NCI-H1694 treated with DMSO at 0.1 percent for 48 hours (cell line): ENCODE data around the gene PLCB1.

Experiments used
- DNase-seq: peaks from one replicate; lab custom pipeline; 2025; lab: John Stamatoyannopoulos, UW

PLCB1 gene

DNA sequence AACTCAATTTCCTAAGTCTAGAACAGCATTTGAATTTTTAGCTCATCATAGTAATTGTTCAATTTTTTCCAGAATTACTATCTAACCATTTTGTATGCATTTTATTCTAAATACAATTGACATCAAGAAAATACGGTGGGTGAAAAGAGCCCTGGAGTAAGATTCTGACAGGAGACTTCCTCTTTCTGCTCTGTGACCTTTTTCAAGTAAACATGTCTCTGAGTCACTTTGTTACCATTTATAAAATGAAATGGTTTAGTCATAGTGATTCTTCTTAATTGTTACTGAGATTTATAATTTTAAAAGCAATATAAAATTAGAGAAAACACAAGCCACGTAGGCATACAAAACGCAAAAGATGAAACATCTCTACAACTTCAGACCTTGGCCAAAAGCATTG is 80.2 kb downstream of the PLCB1 start:
- no peak for DNase-seq

DNA sequence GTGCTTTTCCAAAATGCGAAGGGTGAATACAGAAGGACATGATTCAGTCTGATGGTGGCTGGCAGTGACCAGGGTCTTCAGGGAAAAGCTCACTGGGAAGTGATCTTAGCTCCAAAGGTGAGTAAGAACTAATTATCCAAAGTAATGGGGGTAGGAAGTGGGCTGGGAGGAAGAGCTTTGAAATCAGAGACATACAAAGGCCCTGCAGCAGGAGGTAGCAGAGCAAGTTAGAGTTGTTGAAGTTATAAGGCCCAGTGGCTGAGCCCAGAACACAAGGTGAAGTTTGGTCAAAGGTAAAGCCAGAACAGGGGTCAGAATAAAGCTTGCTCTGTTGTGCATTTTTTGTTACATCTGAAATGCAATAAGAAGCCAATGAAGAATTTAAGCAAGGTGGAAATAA is 81.2 kb downstream of the PLCB1 start:
- DNase-seq: no peak

DNA sequence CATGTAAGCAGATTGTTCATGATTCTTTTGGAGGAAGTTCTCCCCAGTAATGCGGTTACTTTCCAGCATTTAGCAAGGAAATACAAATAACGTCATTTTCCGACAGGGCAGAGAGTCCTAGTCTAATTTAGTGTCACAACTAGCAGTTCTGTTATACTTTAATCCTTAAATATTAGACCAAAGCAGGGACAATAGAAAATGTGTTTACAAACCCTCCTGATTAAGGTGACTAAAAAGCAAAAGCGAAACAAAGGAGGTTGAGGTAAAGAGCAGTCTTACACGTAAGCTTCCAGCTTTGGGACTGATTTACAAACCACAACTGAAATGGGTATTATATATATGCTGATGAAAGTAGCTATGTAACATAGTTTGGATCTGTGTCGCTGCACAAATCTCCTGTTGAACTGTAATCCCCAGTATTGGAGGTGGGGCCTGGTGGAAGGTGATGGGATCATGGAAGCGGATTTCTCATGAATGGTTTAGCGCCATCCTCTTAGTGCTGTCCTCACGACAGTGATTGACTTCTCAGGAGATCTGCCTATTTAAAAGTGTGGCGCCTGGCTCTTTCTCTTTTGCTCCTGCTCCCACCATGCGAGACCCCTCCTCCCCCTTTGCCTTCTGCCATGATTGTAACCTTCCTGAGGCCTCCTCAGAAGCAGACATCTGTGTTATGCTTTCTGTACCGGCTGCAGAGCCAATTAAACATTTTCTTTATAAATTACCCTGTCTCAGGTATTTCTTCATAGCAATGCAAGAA is 81.9 kb downstream of the PLCB1 start:
- DNase-seq: no peak

DNA sequence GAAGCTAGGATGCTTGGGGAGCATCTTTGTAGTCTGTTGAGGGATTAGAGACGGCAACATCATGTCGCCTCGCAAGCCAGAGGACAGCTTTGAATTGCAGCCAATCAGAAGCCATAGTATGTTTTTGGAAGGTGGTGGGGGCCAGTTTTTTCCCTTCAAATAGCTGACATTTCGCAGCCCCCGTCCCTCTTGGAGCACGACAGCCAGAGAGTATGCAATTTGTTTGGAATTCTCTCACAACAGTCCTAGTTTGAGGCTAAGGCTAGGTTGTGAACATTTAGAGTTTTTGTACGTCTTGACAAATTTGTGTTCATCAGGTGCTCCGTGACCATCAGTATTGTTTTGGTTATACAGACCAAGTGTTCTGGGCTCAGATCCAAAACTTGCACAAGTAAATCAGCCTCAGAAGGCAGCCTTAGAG is 83.3 kb downstream of the PLCB1 start:
- no peak for DNase-seq

DNA sequence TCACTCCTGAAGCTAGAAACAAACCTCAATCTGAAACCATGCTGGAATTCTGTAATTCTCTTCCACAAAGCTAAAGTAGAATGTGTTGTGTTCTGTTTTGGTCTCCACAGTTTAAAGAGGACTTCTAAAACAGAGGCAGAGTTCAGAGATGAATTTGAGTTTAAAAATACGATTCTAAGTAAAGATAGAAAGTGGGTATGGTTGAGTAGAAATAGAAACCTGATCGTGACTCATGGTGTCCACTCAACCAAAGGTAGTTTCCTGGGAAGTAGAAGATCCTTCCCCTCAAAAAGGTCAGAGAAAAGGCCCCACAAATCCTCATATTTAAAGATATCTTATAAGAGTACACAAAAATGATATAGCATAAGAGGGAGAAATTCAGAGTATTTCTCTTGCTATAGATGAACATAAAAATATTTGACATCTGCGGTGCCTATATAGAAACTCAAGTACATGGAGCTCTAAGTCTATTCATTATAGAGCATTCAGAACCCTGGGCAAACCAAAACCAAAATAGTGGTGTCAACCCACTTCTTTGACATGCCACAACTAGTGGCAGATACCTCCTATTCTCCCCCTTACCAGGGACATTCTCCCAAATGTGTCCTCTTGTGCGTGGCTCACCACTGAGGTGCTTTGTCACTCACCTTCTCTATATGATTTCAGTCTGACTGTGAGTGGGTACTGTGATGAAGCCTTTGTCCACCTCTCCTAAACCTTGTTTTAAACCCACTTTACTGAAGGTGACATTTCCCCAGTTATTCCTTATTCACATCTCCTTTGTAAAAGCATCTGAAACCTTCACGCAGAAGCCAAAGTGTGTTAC is 84.5 kb downstream of the PLCB1 start:
- no peak for DNase-seq

DNA sequence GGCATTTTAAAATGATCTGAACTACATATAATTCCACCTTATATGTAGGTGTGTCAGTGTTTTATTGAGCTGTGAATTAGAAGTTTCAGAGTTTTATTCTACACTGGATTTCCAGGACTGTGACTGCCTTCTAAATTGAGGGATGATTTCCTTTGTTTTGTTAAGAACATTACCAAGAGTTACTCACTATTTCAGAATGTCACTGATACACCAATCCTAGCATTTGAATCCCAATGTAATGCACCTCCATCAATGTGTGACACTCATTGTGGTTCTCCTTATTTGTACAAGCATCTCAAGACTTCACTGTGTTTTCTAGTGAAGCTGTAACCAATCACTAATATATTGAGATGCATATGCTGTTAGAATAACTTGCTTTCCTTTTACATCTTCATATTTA is 86.8 kb downstream of the PLCB1 start:
- no peak for DNase-seq

DNA sequence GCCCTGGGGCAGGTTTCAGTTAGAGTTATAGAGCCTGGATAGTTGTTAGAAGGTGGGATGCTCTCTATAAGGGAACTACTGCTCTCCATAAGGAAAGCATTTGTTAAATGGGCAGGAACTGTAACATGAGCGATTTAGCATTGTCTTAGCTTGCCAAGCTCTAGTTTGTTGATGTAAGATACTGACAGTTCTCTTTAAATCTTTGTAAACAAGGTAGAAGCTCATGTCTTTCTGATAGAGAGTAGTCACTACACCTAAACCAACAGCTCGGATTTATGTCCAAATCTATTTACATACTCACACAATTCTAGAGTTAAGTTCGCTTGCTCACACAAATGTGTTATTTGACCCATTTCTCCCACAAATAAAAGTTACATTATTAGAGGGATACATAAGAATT is 87.3 kb downstream of the PLCB1 start:
- DNase-seq: no peak

DNA sequence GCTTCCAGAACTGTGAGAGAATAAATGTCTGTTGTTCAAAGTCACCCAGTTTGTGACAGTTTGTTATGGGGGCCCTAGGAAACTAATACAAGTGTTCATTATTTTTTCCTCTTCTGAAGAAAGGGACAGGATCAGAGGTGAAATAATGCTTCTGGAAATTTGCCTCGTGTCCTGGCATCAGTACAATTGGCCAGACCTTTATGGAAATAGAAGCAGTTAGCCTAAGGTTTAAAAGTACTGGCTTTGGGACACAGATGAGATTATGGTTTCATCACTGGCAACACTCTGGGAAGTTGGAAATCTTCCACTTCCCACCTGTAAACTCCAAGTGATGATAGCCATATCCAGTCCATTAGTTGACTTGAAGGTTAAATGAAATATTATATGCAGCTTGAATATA is 88.7 kb downstream of the PLCB1 start:
- no peak for DNase-seq

DNA sequence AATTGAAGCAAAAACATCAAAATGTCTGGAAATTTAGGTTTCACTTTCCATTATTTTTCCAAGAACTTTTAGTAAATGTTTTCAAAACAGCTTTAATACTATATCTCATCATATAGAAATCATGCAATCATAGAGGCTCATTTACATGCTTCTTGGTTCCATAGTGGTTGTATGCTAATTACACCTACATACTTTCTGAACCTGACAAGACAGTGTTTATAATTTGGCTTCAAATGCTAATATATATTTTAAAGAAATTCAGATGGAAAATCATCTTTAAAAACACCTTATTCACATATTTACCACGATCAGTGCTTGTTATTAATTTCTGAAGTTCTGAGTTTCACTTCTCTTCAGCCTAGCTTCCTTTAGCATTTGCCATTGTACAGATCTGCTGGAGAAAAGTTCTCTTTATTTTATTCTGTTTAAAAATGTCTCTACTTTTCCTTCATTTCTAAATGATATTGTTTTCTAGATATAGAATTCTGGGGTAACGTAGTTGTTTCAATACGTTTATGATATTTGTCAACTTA is 89.9 kb downstream of the PLCB1 start:
- no peak for DNase-seq

DNA sequence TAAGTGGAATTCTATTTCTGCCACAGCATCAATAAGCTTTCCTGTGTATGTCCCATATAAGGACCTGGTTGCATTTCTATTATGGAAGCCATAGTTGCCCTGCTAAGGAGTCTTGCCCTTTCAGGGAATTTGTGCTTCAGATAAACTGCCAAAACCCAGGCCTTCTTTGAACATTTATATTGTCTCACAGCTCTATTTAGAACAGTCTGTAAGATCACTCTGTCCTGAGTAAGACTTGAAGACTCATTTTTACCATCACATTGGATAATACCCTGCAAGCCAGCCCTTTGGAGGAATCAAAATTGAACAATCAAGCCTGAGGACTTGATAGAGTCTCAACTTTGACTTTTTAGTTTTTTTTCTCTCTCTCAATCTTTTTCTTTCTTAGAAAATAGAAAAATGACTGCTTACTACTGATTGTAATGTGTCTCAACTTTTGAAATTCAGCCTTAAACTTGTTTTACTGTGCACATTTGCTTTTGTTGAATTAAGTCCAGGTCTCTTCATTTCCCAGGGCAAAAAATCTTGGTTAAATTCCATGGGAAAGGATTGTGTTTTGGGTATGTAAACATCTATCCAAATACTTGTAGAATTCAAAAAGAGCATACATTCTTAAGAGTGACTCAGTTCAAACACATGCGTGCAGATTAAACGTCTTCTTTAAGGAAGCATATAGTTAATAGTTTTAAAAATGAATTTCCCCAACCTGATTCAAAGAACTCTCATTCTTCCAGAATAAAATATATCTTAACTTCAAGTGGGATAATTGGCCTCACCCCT is 91.2 kb downstream of the PLCB1 start:
- no peak for DNase-seq

DNA sequence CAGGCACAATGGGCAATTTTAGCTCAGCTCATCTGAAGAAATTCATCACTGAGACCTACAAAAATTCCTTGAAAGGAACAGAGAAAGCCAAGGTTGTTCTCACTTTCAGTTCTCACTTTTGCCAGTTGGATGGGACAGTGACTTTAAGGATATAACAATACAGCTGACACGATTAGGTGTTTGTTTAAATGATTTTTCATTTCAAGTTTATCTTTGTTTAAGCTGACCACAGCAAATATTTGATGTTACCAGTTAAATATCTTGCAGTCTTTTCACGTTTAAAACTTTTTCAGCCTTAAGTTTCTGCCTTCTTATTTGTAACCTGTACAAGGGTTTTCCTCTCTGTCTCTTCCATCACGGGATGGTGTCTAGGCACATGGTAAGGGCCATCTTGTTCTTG is 93.6 kb downstream of the PLCB1 start:
- DNase-seq: no peak

DNA sequence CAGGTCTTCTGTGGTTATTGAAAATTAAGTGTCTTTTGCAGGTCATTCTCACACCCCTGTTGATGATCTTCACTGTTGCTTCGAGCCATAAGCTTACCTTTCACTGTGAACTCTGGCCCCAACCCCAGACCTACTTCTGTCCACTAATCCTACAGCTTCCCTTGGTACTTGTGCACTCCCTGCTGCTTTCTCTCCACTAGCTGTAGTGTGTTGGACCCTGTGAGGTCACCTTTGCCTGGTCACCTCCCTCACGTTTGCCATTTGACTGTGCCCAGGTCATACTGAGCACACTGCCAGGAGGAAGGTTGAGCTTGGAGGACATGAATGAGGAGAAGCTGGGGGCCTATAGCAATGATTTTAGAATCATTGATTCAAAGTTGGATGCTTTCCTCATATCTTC is 94.0 kb downstream of the PLCB1 start:
- no peak for DNase-seq

DNA sequence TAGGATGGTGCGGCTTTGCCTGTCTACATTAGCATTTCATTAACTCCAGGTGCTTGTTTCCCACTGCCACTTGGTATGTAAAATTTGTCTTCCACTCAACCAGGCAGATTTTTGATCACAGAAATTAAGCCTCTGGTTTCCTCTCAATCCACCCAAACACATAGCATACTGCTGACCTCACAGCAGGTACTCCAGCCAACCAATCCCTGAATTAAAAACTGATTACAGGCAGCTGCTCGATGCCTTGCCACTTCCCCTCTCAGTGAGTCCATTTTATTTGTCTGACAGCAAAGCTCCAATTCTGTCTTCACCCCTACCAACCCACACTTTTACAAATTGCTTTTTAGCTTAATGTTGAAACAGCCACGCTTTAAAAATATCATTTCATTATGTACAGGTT is 95.2 kb downstream of the PLCB1 start:
- DNase-seq: no peak

DNA sequence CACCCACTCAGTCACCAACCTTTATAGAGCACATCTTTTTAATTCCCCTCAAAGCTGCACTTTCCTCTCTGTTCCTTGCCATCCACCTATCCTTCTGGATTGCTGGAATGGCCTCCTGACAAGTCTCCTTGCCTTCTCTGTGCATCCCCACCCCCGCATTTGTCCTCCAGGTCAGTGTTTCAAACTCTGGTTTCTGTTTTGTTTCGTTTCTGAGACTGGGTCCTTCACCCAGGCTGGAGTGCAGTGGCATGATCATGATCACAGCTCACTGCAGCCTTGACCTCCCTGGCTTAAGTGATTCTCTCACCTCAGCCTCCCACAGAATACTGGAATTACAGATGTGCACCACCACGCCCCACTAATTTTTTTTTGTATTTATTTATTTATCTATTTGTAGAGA is 96.2 kb downstream of the PLCB1 start:
- DNase-seq: no peak

DNA sequence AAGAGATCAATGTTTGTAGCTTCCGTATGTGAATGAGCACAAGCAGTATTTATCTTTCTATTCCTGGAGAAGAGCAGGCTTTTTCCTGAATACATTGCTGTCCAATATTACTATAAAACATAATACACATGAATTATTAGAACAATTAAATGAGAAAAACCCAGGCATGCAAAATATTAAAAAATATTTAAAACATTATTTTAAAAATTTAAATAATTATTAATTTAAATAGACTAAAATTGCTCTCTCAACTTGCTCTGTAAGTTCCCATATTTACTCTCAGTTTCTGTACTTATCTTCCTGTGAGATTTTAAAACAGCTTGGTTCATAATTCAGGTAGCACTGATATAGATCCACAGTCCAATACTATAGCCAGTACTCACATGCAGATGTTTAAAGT is 97.0 kb downstream of the PLCB1 start:
- DNase-seq: no peak

DNA sequence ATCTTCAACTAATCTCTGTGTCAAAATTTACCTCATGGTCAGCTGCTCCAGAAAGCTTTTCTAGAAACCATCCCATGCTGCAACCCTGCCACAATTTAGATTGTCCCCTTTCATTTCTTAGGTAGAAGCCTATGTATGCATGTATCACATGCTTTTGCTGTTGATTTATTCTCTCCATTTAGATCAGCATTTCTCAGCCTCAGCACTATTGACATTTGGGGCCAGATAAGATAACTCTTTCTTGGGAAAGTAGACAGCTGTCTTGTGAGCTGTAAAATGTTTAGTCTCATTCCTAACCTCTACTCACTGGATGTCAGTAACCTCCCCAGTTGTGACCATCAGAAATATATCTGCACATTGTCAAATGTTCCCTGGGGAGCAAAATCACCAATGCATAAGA is 99.0 kb downstream of the PLCB1 start:
- no peak for DNase-seq

DNA sequence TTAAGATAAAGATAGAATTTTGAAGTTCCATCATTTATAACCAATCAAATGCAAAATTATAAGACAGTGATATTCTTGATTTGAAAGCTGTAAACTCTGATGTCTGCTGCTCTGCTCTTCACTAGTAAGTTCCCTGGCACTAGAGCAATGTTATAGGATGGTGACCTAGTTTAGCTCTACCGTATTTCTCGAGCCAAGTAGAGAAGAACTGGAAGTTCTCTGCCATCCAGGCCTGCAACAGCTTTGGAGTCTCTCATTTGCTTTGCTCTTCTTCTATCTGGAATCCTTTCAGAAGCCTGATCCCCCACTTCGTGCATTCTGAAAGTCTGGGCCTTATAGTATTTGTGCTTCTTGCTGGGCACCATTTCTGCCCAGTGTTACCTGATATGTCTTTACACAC is 100.3 kb downstream of the PLCB1 start:
- no peak for DNase-seq

DNA sequence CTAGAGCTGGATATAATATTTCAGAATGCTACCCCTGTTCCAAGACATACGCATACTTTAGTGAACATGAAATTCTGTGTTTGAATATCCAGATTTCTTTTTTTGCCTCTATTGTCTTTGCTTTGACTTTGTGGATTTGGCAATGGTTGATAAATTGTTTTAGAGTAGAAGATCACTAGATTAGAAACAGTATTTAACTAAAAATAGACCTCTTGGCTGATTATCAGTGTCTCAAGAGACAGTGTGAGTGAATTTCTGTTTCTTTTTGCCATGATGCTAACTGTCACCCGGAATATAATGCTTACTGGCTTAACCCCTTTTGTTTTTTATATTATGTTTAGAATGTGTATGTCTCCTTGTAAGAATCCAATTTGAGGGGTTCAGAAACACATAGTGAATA is 102.5 kb downstream of the PLCB1 start:
- DNase-seq: no peak

DNA sequence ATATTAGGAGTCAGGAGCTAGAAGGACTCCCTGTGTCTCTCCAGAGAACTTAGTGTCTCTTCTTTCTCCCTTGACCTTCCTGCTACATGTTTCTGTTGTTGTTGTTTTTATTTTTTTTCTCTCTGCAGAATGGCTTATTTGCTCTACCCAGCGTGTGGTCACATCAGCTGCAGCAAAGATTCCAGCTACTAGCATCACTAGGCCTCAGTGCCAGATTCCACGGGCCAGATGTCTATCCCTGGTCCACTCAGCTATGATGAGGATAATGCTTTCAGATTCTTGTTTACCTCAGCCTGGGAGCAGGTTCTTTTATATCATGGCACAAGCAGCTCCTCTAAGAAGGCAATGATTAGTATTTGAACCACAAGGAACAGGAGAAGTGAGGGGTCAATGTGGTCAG is 110.0 kb downstream of the PLCB1 start:
- no peak for DNase-seq

DNA sequence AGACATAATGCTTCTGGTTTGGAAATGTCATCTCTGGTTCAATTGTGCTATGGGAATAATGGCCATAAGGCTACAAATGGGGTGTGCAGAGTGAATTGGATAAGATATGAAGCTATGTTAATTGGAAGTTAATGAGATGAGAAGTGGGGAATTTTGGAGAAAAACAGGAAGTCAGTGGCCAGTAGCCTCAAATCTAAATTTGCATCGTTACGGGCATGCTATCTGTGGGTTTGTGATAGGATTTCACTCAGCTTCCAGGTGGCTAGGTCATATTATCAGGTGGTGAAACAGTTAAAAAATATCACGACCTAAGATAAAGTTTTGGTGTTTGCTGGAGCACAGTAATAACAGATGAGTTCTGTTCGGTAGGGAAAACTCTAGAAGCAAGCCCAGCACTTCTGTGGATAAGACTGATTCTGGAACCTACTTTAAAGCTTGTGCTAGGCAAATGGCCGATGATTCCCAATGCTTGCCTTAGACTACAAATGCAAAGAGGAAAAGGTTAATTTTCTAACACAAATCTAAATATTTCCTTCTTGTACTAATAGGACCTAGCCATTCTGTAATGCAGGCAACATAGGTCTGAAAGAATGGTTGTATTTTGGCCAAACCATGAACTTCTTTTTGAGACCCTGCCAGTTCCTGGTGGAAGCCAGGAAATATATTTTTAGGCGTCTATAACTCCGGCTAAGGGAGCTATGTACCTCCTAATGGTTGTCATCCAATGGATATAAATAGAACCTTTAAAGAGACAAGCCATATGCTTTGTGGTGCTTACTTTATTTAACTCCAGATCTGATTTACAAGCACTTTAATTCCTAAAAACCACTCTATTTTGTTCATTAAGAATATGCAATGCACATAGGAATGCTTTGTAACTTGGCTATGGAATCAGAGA is 111.0 kb downstream of the PLCB1 start:
- DNase-seq: no peak

DNA sequence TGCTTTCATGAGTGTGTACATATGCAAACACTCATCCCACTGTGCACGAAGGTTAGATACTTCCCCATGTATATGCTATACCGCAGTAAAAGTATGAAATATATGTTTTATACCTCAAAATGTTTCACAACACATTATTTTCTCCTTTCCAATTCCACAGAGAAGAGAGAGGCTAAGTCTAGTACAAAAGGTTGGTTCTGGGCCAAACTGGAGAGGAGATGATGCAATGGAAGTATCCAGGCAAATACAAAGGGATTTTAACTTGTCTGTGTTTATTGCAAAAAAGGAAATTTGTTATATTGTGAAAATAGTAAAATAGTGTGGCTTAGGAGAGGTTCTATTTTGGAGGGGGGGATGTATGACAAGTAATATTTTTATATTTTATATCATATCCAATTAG is 112.6 kb downstream of the PLCB1 start:
- DNase-seq: peak; percentile 6

DNA sequence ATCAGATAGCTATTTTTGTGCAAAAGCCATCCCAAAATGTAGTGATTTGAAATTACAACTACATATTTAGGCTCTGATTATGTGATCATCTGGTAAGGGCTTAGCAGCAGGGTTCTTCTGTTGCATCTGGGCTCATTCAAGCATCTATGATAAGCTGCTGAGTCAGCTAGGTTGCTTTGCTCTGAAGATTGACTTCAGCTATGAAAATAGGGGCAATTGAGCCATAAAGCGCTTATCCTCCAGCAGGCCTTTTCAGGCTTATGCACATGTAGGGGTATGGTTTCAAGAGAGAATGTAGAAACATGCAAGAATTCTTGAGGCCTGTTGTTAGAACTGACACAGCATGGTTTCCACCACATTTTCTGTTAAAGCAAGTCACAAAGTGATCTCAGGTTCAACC is 114.1 kb downstream of the PLCB1 start:
- DNase-seq: no peak
